ENCODE results near the gene NKAIN1.

DNA sequence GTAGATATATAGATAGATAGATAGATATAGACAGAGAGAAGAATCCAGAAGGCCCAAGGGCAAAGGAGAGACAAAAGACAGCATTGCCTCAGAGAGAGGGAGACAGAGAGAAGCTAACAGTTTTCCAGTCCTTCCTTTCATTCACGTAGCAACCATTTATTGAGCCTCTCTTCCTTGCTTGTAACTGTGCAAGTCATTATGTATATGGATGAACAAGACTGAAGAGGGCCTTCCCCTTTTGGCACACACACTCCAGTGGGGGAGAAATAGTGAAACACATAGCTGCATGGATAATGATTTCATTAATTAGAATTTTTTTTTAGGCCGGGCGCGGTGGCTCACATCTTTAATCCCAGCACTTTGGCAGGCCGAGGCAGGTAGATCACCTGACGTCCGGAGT lies 99.4 kb downstream of the NKAIN1 start:
- TF ChIP-seq, protein P1, sequence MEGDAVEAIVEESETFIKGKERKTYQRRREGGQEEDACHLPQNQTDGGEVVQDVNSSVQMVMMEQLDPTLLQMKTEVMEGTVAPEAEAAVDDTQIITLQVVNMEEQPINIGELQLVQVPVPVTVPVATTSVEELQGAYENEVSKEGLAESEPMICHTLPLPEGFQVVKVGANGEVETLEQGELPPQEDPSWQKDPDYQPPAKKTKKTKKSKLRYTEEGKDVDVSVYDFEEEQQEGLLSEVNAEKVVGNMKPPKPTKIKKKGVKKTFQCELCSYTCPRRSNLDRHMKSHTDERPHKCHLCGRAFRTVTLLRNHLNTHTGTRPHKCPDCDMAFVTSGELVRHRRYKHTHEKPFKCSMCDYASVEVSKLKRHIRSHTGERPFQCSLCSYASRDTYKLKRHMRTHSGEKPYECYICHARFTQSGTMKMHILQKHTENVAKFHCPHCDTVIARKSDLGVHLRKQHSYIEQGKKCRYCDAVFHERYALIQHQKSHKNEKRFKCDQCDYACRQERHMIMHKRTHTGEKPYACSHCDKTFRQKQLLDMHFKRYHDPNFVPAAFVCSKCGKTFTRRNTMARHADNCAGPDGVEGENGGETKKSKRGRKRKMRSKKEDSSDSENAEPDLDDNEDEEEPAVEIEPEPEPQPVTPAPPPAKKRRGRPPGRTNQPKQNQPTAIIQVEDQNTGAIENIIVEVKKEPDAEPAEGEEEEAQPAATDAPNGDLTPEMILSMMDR (IDR thresholded peaks at IDR 0.05) = no peak
- no peak for TF ChIP-seq EZH2 (IDR thresholded peaks at IDR 0.05; ENCODE audit: borderline replicate concordance, insufficient read depth, low read depth, low read length, poor library complexity, severe bottlenecking)
